IPS-20b (cell line): ENCODE data around the gene GRAP.

Source experiments
- H3K27ac ChIP-seq: one replicate; pipeline ENCODE4 v1.5.1; 2013; ENCODE audit warnings: low read length
- H3K27me3 ChIP-seq: 2 replicates; pipeline ENCODE4 v1.6.1; 2013; ENCODE audit warnings: mild to moderate bottlenecking, low read length, inconsistent platforms; ENCODE audit not compliant: insufficient read depth
- H3K36me3 ChIP-seq: 2 replicates; pipeline ENCODE4 v1.6.1; 2013; ENCODE audit warnings: low read depth, mild to moderate bottlenecking, inconsistent platforms, low read length, moderate library complexity; ENCODE audit not compliant: insufficient read depth
- H3K4me1 ChIP-seq: 2 replicates; pipeline ENCODE4 v1.6.1; 2013; ENCODE audit warnings: mild to moderate bottlenecking, control low read depth, inconsistent platforms, low read length, moderate library complexity; ENCODE audit not compliant: insufficient read depth
- H3K4me3 ChIP-seq: 2 replicates; pipeline ENCODE4 v1.5.1; 2013; ENCODE audit warnings: mild to moderate bottlenecking, low read length, inconsistent platforms
- H3K9ac ChIP-seq: 2 replicates; pipeline ENCODE4 v1.6.1; 2013; ENCODE audit warnings: low read depth, mild to moderate bottlenecking, inconsistent platforms, low read length, moderate library complexity
- H3K9me3 ChIP-seq: 2 replicates; pipeline ENCODE4 v1.6.1; 2013; ENCODE audit warnings: mild to moderate bottlenecking, low read depth, low read length, inconsistent platforms; ENCODE audit not compliant: insufficient read depth

GRAP gene

DNA sequence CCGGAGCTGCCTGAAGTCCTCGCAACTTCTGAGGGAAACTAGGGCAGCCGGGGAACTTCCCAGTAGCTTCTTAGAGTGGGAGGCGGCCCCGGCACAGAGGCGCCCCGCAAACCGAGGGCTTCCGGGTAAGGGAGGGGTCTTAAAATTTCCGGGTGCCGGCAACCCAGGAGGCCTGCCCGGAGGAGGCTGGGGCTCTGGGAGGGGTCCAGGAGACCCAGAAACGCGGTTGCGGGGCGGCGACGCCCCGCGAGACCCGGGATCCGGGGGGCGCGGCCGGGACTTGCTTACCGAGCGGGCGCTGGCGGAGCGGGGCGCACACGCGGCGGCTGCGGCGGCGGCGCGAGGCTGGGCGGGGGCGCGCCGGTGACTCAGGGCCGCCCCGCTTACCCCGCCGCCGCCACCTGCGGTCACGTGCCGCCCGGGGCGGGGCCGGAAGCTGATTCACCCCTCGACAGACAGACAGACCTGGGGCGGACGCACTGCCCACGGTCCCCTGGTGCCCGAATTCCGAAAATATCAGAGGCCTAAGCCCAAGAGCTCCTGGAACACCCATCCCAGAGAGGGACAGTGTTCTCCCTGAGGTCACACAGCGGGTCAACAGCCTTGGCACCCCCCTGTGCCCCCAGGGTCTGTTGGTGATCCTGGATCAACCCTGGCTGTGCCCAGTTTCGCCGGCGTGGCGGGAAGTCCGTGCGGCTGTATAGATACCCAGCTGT is 42.2 kb downstream of the GRAP start, which contains the start of gene FAM83G:
Gene FAM83G (minus strand): TSS at position 344 of the 716 bp plus-strand sequence. CDS start 723 bp downstream, outside the sequence.
- H3K9me3 ChIP-seq = no peaks in the 10 kb centered on the region; the same call in 1 of the 2 replicates
- peak within 1 kb of the TSS; percentile 83 for H3K9ac ChIP-seq
- H3K27me3 ChIP-seq = no peaks in the 10 kb centered on the region; the same call in 1 of the 2 replicates
- H3K27ac ChIP-seq = peak within 1 kb of the TSS; percentile 5
- peaks cover 10% of the 10 kb centered on the region; the same call in 1 of the 2 replicates for H3K4me1 ChIP-seq
- H3K36me3 ChIP-seq = peaks cover 30% of the 10 kb centered on the region
- H3K4me3 ChIP-seq = peak within 1 kb of the TSS; percentile 85

DNA sequence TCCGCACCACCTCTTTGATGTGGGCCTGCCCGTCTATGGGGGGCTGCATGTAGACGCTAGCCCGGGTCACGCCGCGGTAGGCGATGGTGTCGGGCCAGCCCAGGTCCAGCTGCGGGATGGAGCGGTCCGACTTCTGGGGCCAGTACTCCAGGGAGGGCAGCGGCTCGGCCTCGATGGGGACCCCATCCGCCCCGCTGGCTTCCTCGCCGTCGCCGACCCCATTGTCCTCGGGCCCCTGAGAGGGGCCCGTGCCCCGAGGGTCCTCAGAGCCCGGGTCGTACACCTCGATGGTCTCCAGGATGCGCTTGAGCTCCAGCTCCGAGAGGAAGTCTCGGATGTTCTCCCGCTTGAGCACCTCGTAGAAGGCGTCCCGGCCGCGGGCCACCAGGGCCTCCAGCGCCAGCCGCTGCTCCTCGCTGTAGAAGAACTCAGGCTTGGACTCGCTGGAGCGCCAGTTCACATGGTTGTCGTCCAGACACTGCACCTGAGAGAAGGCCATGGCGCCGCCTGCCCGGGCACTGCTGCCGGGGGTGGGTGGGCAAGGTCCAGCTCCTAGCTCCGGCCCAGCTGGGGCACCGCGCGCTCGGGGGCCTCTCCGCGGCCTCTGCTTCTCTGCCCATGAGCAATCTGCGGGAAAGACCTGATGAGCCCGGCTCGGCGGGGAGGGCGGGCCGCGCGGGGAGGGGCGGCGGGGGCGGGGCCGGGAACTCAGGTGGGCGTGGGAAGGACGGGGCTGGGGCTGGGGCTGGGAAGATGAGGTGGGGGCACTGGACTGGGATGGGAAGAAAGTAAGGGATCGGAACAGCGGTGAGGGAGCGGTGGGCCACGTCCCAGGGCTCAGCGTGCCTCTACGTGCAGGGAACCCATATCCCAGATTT is 43.0 kb downstream of the GRAP start:
- Histone ChIP-seq H3K27ac (no peak overlapping the region), H3K27me3 (no peaks in the 10 kb centered on the region; the same call in 1 of the 2 replicates), H3K9me3 (no peaks in the 10 kb centered on the region; the same call in 1 of the 2 replicates), H3K4me1 (peaks cover 10% of the 10 kb centered on the region; the same call in 1 of the 2 replicates), H3K36me3 (peaks cover 33% of the 10 kb centered on the region), H3K4me3 (peak overlapping the region; percentile 85), H3K9ac (peak overlapping the region; percentile 79)

DNA sequence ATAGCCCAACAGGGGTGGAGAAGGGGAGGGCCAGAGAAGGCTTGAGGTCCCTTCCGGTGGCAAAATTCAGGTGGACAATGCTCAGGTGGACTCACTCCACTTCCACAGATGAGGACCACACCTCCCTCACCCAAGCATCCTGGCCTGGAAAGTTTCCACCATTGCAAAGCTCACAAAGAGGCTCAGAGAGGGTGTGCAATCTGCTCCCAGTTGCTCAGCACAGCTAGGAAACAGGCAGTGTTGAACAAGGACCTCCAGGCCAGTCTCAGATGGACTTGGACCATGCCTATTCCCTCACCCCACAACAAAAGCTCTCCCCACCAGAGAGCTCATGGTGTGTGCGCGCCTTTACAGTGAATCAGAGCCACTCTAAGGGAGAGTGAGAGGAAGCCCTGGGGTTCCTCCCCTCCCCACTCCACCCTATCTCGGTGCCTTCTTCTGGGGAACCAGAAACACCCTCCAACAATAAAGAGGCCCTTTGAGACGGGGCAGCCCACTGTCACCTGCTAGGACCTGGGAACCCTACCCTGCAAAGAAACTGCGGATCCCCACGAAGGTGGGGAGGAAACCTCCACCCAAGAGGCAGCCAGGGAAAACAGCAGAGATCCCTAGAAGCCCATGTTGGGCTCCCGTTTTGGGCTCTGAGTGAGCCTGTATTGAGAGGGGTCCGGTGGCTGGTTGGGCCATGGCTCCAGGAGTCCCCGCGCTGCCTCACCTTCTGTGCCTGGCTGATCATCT is 43.8 kb downstream of the GRAP start:
- Histone ChIP-seq H3K36me3 (peaks cover 36% of the 10 kb centered on the region), H3K9ac (peak overlapping the region; percentile 77; the same call in 1 of the 2 replicates), H3K27ac (no peak overlapping the region), H3K4me1 (peaks cover 10% of the 10 kb centered on the region; the same call in 1 of the 2 replicates), H3K4me3 (peak overlapping the region; percentile 85), H3K9me3 (no peaks in the 10 kb centered on the region; the same call in 1 of the 2 replicates), H3K27me3 (no peaks in the 10 kb centered on the region; the same call in 1 of the 2 replicates)

DNA sequence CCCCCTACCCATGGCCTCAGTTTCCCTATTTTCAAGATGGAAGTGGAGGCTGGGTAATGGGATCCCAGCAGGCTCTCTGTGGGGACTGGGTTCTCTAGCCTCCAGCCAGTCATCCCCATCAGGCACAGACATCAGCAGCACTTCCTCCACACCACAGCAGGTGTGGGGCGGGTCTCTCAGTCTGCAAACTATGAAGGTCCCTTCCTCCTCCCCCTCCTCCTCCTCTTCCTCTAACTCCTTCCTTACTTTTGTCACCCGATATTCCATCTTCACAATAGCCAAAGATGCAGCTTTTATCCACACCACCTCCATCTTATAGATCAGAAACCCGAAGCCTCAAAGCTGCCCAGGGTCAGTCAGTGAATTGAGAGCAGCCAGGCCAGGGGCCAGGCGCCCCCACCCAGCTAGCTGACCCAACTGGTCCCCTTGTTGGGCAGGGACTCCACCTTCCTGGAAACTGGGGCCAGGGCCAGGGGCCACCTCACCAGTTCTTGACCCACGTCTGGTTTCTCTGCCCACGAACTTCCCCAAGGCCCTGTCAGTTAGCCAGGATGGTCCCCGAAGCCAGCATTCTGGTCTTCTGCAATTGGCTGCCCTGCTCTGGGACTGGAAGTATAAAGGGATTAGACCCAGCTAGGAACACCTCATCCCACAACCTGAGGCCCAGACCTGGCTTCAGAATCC is 44.7 kb downstream of the GRAP start:
- peak overlapping the region; percentile 85; the same call in 1 of the 2 replicates for H3K4me3 ChIP-seq
- no peaks in the 10 kb centered on the region; the same call in 1 of the 2 replicates for H3K9me3 ChIP-seq
- H3K36me3 ChIP-seq = peaks cover 45% of the 10 kb centered on the region
- H3K4me1 ChIP-seq = peaks cover 10% of the 10 kb centered on the region; the same call in 1 of the 2 replicates
- H3K27me3 ChIP-seq = no peaks in the 10 kb centered on the region; the same call in 1 of the 2 replicates
- no peak overlapping the region for H3K9ac ChIP-seq
- no peak overlapping the region for H3K27ac ChIP-seq

DNA sequence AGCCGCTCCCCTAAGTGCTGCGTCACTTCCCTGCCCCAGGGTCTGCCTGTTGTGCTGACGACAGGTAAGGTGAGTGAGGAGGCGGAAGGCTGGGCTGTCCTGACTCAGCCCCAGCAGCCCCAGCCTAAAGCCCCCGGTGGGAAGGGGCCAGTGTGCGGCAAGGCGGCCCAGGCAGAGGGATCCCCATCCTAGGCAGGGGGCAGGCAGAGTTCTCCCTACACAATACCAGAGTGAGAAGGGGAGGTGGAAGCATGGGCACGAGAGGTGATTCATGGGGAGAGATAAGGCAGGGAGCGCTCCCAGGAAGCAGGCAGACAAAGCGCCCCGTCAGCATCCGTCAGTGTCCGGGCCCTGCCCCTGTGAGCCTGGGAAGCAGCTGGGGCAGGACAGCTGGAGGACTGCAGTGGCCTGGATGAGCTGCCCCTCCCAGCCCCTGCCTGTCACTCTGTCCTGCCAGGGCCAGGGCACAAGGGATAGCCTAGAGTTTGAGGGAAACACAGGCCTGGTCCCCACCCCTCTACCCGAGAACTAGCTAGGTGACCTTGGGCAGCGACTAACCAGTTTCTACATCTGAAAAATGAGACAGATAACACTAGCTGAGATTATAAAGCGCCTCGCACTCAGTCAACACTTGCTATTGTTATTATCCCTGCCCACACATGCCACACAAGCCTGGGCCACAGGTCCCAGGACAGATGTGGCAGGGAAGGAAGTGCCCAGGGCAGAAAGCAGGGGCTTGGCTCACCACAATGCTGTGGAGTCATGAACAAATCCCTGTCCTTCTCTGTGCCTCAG is 46.0 kb downstream of the GRAP start:
- peaks cover 47% of the 10 kb centered on the region for H3K36me3 ChIP-seq
- no peak overlapping the region for H3K9ac ChIP-seq
- no peaks in the 10 kb centered on the region; the same call in 1 of the 2 replicates for H3K27me3 ChIP-seq
- no peaks in the 10 kb centered on the region for H3K9me3 ChIP-seq
- peaks cover 10% of the 10 kb centered on the region; the same call in 1 of the 2 replicates for H3K4me1 ChIP-seq
- H3K27ac ChIP-seq = no peak overlapping the region
- no peak overlapping the region for H3K4me3 ChIP-seq

DNA sequence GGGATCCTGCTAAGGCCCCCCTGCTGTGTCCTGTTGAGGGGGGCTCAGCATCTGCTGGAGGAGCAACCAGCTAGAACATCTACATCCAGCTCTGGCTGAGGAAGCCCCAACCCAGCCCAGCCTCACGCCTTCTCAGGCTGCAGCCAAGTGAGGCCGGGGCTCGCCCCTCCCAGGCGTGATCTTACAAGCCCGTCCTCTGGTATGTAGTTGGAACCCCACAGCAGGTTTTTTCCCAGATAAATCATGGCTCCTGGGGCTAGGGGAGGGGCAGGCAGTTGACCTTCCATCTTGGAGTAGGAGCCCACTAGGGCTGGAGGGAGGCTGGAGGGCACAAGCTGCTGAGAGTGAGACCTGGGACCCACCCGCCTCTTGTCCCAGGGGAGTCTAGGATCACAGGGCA is 46.8 kb downstream of the GRAP start:
- no peak overlapping the region for H3K4me3 ChIP-seq
- H3K4me1 ChIP-seq = peaks cover 10% of the 10 kb centered on the region; the same call in 1 of the 2 replicates
- H3K9ac ChIP-seq = no peak overlapping the region
- H3K36me3 ChIP-seq = peaks cover 47% of the 10 kb centered on the region
- no peaks in the 10 kb centered on the region for H3K9me3 ChIP-seq
- no peaks in the 10 kb centered on the region; the same call in 1 of the 2 replicates for H3K27me3 ChIP-seq
- no peak overlapping the region for H3K27ac ChIP-seq

DNA sequence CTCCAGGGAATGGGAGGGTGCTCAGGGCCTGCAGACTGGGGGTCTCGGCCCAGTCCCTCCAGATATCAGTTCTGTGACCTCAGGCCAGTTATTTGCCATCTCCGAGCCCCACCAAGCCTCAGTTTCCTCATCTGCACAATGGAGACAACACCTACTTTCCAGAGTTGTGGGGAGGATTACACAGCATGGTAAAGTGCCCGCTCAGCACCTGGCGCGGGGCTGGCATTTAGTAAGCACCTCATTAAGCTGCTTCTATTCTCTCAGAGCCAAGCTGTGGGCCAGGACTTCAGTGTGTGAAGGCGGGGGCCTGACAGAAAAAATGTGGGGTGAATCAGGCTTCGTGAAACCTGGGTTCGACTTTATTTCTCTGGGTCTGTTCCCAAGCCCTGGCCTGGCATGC is 47.4 kb downstream of the GRAP start:
- H3K9me3 ChIP-seq = no peaks in the 10 kb centered on the region
- H3K4me3 ChIP-seq = no peak overlapping the region
- no peak overlapping the region for H3K27ac ChIP-seq
- H3K4me1 ChIP-seq = peaks cover 10% of the 10 kb centered on the region; the same call in 1 of the 2 replicates
- no peak overlapping the region for H3K9ac ChIP-seq
- H3K27me3 ChIP-seq = no peaks in the 10 kb centered on the region
- H3K36me3 ChIP-seq = peaks cover 47% of the 10 kb centered on the region

DNA sequence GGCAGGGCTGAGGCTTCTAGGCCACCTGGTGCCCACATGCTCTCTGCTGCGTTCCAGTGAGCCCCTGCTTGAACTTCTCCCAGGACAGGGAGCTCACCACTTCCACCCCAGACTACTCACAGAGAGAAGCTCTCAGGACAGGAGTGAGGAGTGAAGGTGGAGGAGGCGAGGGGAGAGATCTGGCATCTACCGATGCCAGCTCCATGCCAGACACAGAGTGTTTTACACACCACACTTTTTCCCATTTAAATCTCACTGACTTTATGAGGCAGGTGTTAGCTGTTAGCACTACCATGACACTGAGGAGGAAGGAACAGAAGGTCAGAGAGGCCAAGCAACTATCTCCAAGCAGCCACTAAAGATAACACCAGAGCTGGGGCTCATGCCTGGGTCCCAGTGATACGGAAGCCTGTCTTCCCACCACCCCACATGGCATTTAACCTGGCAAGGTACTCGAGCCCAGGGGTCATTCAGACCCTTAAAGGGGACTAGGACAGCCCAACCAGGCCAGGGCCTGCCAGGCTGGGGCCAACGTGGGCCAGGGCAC is 49.0 kb downstream of the GRAP start:
- H3K4me1 ChIP-seq = peaks cover 7% of the 10 kb centered on the region; the same call in 1 of the 2 replicates
- H3K4me3 ChIP-seq = no peak overlapping the region
- no peaks in the 10 kb centered on the region for H3K27me3 ChIP-seq
- H3K9me3 ChIP-seq = no peaks in the 10 kb centered on the region
- H3K9ac ChIP-seq = no peak overlapping the region
- H3K27ac ChIP-seq = no peak overlapping the region
- peaks cover 41% of the 10 kb centered on the region for H3K36me3 ChIP-seq

DNA sequence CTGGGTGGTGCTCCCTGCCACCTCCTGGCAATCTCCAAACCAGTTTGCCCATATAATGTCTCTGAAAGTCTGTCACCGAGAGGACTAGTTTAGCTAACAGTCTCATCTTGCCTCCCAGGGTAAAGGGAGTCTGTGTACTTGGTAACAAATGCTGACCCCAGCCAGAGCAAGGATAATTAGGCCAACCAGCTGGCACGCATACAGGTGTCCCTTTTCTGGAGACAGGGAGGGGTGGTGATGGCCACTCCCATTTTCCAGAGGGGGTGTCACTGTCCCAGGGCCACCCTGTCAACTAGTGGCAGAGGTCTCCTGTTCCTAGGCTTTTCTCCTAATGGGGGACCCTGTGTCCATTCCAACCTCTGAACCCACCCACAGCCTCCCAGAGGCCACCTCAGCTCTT is 50.3 kb downstream of the GRAP start:
- Histone ChIP-seq H3K36me3 (peaks cover 34% of the 10 kb centered on the region), H3K9ac (no peak overlapping the region), H3K4me3 (no peak overlapping the region), H3K4me1 (0 out of 2 replicates have a peak, but pooled peaks cover 1% of the 10 kb centered on the region), H3K27ac (no peak overlapping the region), H3K9me3 (no peaks in the 10 kb centered on the region), H3K27me3 (no peaks in the 10 kb centered on the region)

DNA sequence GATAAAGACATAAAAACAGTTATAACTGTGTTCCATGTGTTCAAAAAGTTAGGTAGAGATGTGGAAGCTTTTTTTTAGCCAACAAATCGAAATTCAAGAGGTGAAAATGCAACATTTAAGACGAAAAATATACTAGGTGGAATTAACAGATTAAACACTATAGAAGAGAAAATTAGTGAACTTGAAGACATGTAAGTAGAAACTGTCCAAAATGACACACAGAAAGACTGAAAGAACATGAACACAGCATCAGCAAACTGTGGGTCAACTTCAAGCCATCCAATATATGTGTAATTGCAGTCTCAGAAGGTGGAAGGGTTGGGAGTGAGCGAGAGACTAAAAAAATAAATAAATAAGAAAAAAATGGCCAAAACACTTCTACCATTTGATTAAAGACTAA is 51.5 kb downstream of the GRAP start:
- Histone ChIP-seq H3K4me1 (no peaks in the 10 kb centered on the region), H3K27me3 (no peaks in the 10 kb centered on the region), H3K27ac (no peak overlapping the region), H3K36me3 (peaks cover 23% of the 10 kb centered on the region), H3K4me3 (no peak overlapping the region), H3K9me3 (no peaks in the 10 kb centered on the region), H3K9ac (no peak overlapping the region)
